Fibroblast of skin of abdomen (primary cell): ENCODE data around the gene SLC6A2. TPM values are rescaled to one million over a fixed set of nuclear protein-coding genes. Genes with fewer than 3 reads are reported as not detected.
"Not testable (repeated sequence)": the region's sequence is repeated elsewhere in the genome, so short reads cannot be mapped to it uniquely, and the experiment has no call there.

Experiments
- DNase-seq: peaks from one replicate; pipeline ENCODE4 v3.0.0-alpha.2; 2013
- polyA plus RNA-seq, 2 experiments: library from polyadenylated mRNA; unstranded; fragments of 120-200 nt; gene quantifications; one replicate each; pipeline ENCODE4 v1.2.1, GENCODE V29; 2013; ENCODE audit not compliant: insufficient read length in 2 of 2

SLC6A2 gene
- polyA plus RNA-seq (2013, experiment 1 of 2; ENCODE audit: insufficient read length), result not detected
- not detected for polyA plus RNA-seq (2013, experiment 2 of 2; ENCODE audit: insufficient read length)

GRCh38 chr16:55655897-55656681 is at the start of gene SLC6A2:
Gene SLC6A2 (plus strand): TSS chr16:55655988. CDS start chr16:55656695, 707 bp downstream.
- no peak for DNase-seq

- DNase-seq, result no peak
These were observed 42.0 kb upstream of the SLC6A2 start for GRCh38 chr16:55613613-55614335.

- DNase-seq, result no peak
These were observed 40.7 kb upstream of the SLC6A2 start for GRCh38 chr16:55615071-55615470.

- not testable (repeated sequence) for DNase-seq
These were observed 40.1 kb upstream of the SLC6A2 start for GRCh38 chr16:55615670-55616069.

GRCh38 chr16:55621771-55622170 is 34.0 kb upstream of the SLC6A2 start:
- no peak for DNase-seq

- no peak for DNase-seq
These were observed 33.5 kb upstream of the SLC6A2 start for GRCh38 chr16:55622272-55622671.

- no peak for DNase-seq
These were observed 32.7 kb upstream of the SLC6A2 start for GRCh38 chr16:55622930-55623561.

GRCh38 chr16:55623640-55624039 is 32.1 kb upstream of the SLC6A2 start:
- no peak for DNase-seq

GRCh38 chr16:55624696-55625095 is 31.1 kb upstream of the SLC6A2 start:
- DNase-seq, result no peak

GRCh38 chr16:55625843-55626242 is 29.9 kb upstream of the SLC6A2 start:
- no peak for DNase-seq

- DNase-seq, result no peak
These were observed 27.4 kb upstream of the SLC6A2 start for GRCh38 chr16:55628306-55628968.

GRCh38 chr16:55630774-55631173 is 25.0 kb upstream of the SLC6A2 start:
- DNase-seq, result no peak

- no peak for DNase-seq
These were observed 23.5 kb upstream of the SLC6A2 start for GRCh38 chr16:55632259-55632658.

- DNase-seq, result no peak
These were observed 21.6 kb upstream of the SLC6A2 start for GRCh38 chr16:55634193-55634592.

GRCh38 chr16:55638256-55638655 is 17.5 kb upstream of the SLC6A2 start:
- DNase-seq, result no peak

- DNase-seq, result no peak
These were observed 15.0 kb upstream of the SLC6A2 start for GRCh38 chr16:55640701-55641327.

GRCh38 chr16:55641430-55642056 is 14.2 kb upstream of the SLC6A2 start:
- DNase-seq, result peak; percentile 28

GRCh38 chr16:55642611-55643010 is 13.2 kb upstream of the SLC6A2 start:
- no peak for DNase-seq

- no peak for DNase-seq
These were observed 12.4 kb upstream of the SLC6A2 start for GRCh38 chr16:55643161-55643970.

- no peak for DNase-seq
These were observed 9.8 kb upstream of the SLC6A2 start for GRCh38 chr16:55645986-55646385.

- DNase-seq, result no peak
These were observed 8.4 kb upstream of the SLC6A2 start for GRCh38 chr16:55647343-55647742.
